ENCODE data around the gene CHST3.
"Not testable (repeated sequence)": the region's sequence is repeated elsewhere in the genome, so short reads cannot be mapped to it uniquely, and the experiment has no call there.

Gene CHST3

GRCh38 chr10:71964098-71964742 is at the start of gene CHST3:
Gene CHST3 (plus strand): TSS chr10:71964395. CDS start chr10:72005843, 41,448 bp downstream.
- DNase-seq, result no peak

- no peak for DNase-seq
These were observed 47.4 kb upstream of the CHST3 start for GRCh38 chr10:71916827-71917226.

- DNase-seq, result no peak
These were observed 45.2 kb upstream of the CHST3 start for GRCh38 chr10:71918992-71919391.

GRCh38 chr10:71919956-71920539 is 44.1 kb upstream of the CHST3 start:
- not testable (repeated sequence) for DNase-seq

- no peak for DNase-seq
These were observed 43.5 kb upstream of the CHST3 start for GRCh38 chr10:71920540-71921323.

GRCh38 chr10:71921324-71922027 is 42.7 kb upstream of the CHST3 start:
- no peak for DNase-seq

GRCh38 chr10:71923138-71923692 is 41.0 kb upstream of the CHST3 start:
- no peak for DNase-seq

GRCh38 chr10:71924771-71925170 is 39.4 kb upstream of the CHST3 start:
- no peak for DNase-seq

GRCh38 chr10:71927159-71927558 is 37.0 kb upstream of the CHST3 start:
- DNase-seq, result no peak

- DNase-seq, result no peak
These were observed 36.2 kb upstream of the CHST3 start for GRCh38 chr10:71927776-71928592.

GRCh38 chr10:71931295-71931694 is 32.9 kb upstream of the CHST3 start:
- no peak for DNase-seq

- DNase-seq, result no peak
These were observed 30.5 kb upstream of the CHST3 start for GRCh38 chr10:71933651-71934050.

- no peak for DNase-seq
These were observed 26.0 kb upstream of the CHST3 start for GRCh38 chr10:71938211-71938610.

- DNase-seq, result no peak
These were observed 24.9 kb upstream of the CHST3 start for GRCh38 chr10:71939304-71939703.

- no peak for DNase-seq
These were observed 24.2 kb upstream of the CHST3 start for GRCh38 chr10:71939861-71940474.

GRCh38 chr10:71940752-71941151 is 23.4 kb upstream of the CHST3 start:
- no peak for DNase-seq

- DNase-seq, result no peak
These were observed 22.9 kb upstream of the CHST3 start for GRCh38 chr10:71941318-71941717.

GRCh38 chr10:71945819-71946474 is 18.2 kb upstream of the CHST3 start:
- DNase-seq, result no peak

GRCh38 chr10:71946700-71947099 is 17.5 kb upstream of the CHST3 start:
- no peak for DNase-seq

- DNase-seq, result no peak
These were observed 15.6 kb upstream of the CHST3 start for GRCh38 chr10:71948496-71949067.

- no peak for DNase-seq
These were observed 13.5 kb upstream of the CHST3 start for GRCh38 chr10:71950683-71951082.
